HUES64 (cell line): ENCODE measurements around the gene PRXL2A.
"Not testable (repeated sequence)": the region's sequence is repeated elsewhere in the genome, so short reads cannot be mapped to it uniquely, and the experiment has no call there.

Experiments
- H3K27ac ChIP-seq: 2 replicates; pipeline ENCODE4 v1.7.0; 2013; ENCODE audit warnings: low read depth, low read length, inconsistent platforms
- H3K27me3 ChIP-seq: 2 replicates; pipeline ENCODE4 v1.6.1; 2013; ENCODE audit warnings: mild to moderate bottlenecking, low read length; ENCODE audit not compliant: insufficient read depth
- H3K36me3 ChIP-seq: 2 replicates; pipeline ENCODE4 v1.6.1; 2013; ENCODE audit warnings: mild to moderate bottlenecking, low read length; ENCODE audit not compliant: insufficient read depth
- H3K4me1 ChIP-seq: 2 replicates; pipeline ENCODE4 v1.6.1; 2013; ENCODE audit warnings: mild to moderate bottlenecking, low read length, moderate library complexity; ENCODE audit not compliant: insufficient read depth
- H3K4me3 ChIP-seq: 2 replicates; pipeline ENCODE4 v1.5.1; 2013; ENCODE audit warnings: mild to moderate bottlenecking, low read length, moderate library complexity
- H3K9ac ChIP-seq: 2 replicates; pipeline ENCODE4 v1.6.1; 2013; ENCODE audit warnings: mild to moderate bottlenecking, low read depth, low read length
- H3K9me3 ChIP-seq: 2 replicates; pipeline ENCODE4 v1.6.1; 2013; ENCODE audit warnings: low read depth, low read length; ENCODE audit not compliant: insufficient read depth
- WGBS: fragments of 150-250, 120-280 bp; methylation state at CpG from one replicate; pipeline ENCODE4 v1.1.7; 2013; ENCODE audit warnings: missing lambda C conversion rate; 5-methylcytosine and 5-hydroxymethylcytosine counted together

Gene PRXL2A

GRCh38 chr10:80411267-80411668 is 2.9 kb downstream of the PRXL2A start:
- Histone ChIP-seq H3K4me3 (no peak overlapping the region), H3K36me3 (peaks cover 5% of the 10 kb centered on the region; the same call in 1 of the 2 replicates), H3K9me3 (no peaks in the 10 kb centered on the region), H3K4me1 (peaks cover 30% of the 10 kb centered on the region), H3K27me3 (peaks cover 41% of the 10 kb centered on the region), H3K27ac (no peak overlapping the region), H3K9ac (no peak overlapping the region)
- WGBS, result 92% methylated on average over 2 of the region's 2 CpGs

- peaks cover 35% of the 10 kb centered on the region for H3K4me1 ChIP-seq
- H3K27ac ChIP-seq, result no peak overlapping the region
- 83% methylated on average over 1 of the region's 1 CpG for WGBS
- peaks cover 45% of the 10 kb centered on the region for H3K27me3 ChIP-seq
- H3K9ac ChIP-seq, result no peak overlapping the region
- H3K36me3 ChIP-seq, result peaks cover 5% of the 10 kb centered on the region; the same call in 1 of the 2 replicates
- H3K9me3 ChIP-seq, result no peaks in the 10 kb centered on the region
- H3K4me3 ChIP-seq, result no peak overlapping the region
Observed at GRCh38 chr10:80411681-80412220, 3.4 kb downstream of the PRXL2A start.

- Histone ChIP-seq H3K4me3 (no peak overlapping the region), H3K27me3 (peaks cover 40% of the 10 kb centered on the region), H3K9me3 (no peaks in the 10 kb centered on the region), H3K27ac (no peak overlapping the region), H3K4me1 (peaks cover 40% of the 10 kb centered on the region), H3K36me3 (peaks cover 5% of the 10 kb centered on the region; the same call in 1 of the 2 replicates), H3K9ac (no peak overlapping the region)
- WGBS, result 90% methylated on average over 5 of the region's 5 CpGs
Observed at GRCh38 chr10:80412486-80412885, 4.1 kb downstream of the PRXL2A start.

- Histone ChIP-seq H3K4me3 (no peak overlapping the region), H3K4me1 (peaks cover 43% of the 10 kb centered on the region), H3K9ac (no peak overlapping the region), H3K36me3 (peaks cover 5% of the 10 kb centered on the region; the same call in 1 of the 2 replicates), H3K27me3 (peaks cover 33% of the 10 kb centered on the region), H3K9me3 (no peaks in the 10 kb centered on the region), H3K27ac (no peak overlapping the region)
- 76% methylated on average over 12 of the region's 12 CpGs for WGBS
Observed at GRCh38 chr10:80413271-80413996, 5.1 kb downstream of the PRXL2A start.

GRCh38 chr10:80414142-80414895 is 6.0 kb downstream of the PRXL2A start:
- peaks cover 43% of the 10 kb centered on the region for H3K4me1 ChIP-seq
- no peaks in the 10 kb centered on the region for H3K9me3 ChIP-seq
- H3K9ac ChIP-seq, result no peak overlapping the region
- H3K27me3 ChIP-seq, result peaks cover 25% of the 10 kb centered on the region
- H3K4me3 ChIP-seq, result no peak overlapping the region
- peaks cover 5% of the 10 kb centered on the region; the same call in 1 of the 2 replicates for H3K36me3 ChIP-seq
- 85% methylated on average over 7 of the region's 7 CpGs for WGBS
- no peak overlapping the region for H3K27ac ChIP-seq

- peaks cover 10% of the 10 kb centered on the region; the same call in 1 of the 2 replicates for H3K36me3 ChIP-seq
- H3K4me3 ChIP-seq, result no peak overlapping the region
- no peaks in the 10 kb centered on the region for H3K9me3 ChIP-seq
- H3K27me3 ChIP-seq, result peaks cover 22% of the 10 kb centered on the region
- no peak overlapping the region for H3K9ac ChIP-seq
- H3K27ac ChIP-seq, result no peak overlapping the region
- H3K4me1 ChIP-seq, result peaks cover 39% of the 10 kb centered on the region
- 91% methylated on average over 3 of the region's 3 CpGs for WGBS
Observed at GRCh38 chr10:80415734-80416478, 7.6 kb downstream of the PRXL2A start.

GRCh38 chr10:80416479-80417098 is 8.2 kb downstream of the PRXL2A start:
- 27% methylated on average over 15 of the region's 15 CpGs for WGBS
- peak overlapping the region; percentile 28 for H3K4me3 ChIP-seq
- H3K27ac ChIP-seq, result no peak overlapping the region
- no peaks in the 10 kb centered on the region for H3K9me3 ChIP-seq
- H3K36me3 ChIP-seq, result peaks cover 15% of the 10 kb centered on the region
- no peak overlapping the region for H3K9ac ChIP-seq
- peaks cover 39% of the 10 kb centered on the region for H3K4me1 ChIP-seq
- peaks cover 22% of the 10 kb centered on the region for H3K27me3 ChIP-seq

- 13% methylated on average over 6 of the region's 6 CpGs for WGBS
- Histone ChIP-seq H3K4me1 (peaks cover 39% of the 10 kb centered on the region), H3K36me3 (peaks cover 18% of the 10 kb centered on the region), H3K27me3 (peaks cover 22% of the 10 kb centered on the region), H3K4me3 (peak overlapping the region; percentile 28)
- H3K9me3 ChIP-seq, H3K27ac ChIP-seq, H3K9ac ChIP-seq: not testable (repeated sequence)
Observed at GRCh38 chr10:80417256-80417655, 8.9 kb downstream of the PRXL2A start.

GRCh38 chr10:80421050-80421706 is 12.8 kb downstream of the PRXL2A start:
- Histone ChIP-seq H3K27me3 (peaks cover 7% of the 10 kb centered on the region), H3K27ac (no peak overlapping the region), H3K4me1 (peaks cover 23% of the 10 kb centered on the region), H3K9ac (no peak overlapping the region), H3K36me3 (peaks cover 47% of the 10 kb centered on the region), H3K4me3 (no peak overlapping the region), H3K9me3 (no peaks in the 10 kb centered on the region)
- 94% methylated on average over 5 of the region's 5 CpGs for WGBS
